Upper lobe of left lung (tissue), 4 donors: ENCODE data around the gene GUCY1A1.

Experiments
- EP300 ChIP-seq, 4 donors: sonication (generic); formaldehyde crosslinking; IDR thresholded peaks; one replicate each; pipeline ENCODE4 v1.5.1; 2017; ENCODE audit warnings: antibody characterized with exemption in 4 of 4, control low read depth in 2 of 4
- POLR2A ChIP-seq, 4 donors: fragments of 450-650 bp; IDR thresholded peaks; one replicate each; pipeline ENCODE4 v1.5.1; 2016 to 2017; ENCODE audit warnings: antibody characterized with exemption in 4 of 4, mild to moderate bottlenecking in 2 of 4
- TF ChIP-seq, protein P1 (sequence below), 6 experiments: fragments of 450-650 bp in 4 of 6; fragments of 200-600 bp in 2 of 6; sonication (generic) in 2 of 6; IDR thresholded peaks; one replicate each; pipeline ENCODE4 v1.5.1; 2016 to 2019; ENCODE audit warnings: antibody characterized with exemption in 6 of 6

DNA sequence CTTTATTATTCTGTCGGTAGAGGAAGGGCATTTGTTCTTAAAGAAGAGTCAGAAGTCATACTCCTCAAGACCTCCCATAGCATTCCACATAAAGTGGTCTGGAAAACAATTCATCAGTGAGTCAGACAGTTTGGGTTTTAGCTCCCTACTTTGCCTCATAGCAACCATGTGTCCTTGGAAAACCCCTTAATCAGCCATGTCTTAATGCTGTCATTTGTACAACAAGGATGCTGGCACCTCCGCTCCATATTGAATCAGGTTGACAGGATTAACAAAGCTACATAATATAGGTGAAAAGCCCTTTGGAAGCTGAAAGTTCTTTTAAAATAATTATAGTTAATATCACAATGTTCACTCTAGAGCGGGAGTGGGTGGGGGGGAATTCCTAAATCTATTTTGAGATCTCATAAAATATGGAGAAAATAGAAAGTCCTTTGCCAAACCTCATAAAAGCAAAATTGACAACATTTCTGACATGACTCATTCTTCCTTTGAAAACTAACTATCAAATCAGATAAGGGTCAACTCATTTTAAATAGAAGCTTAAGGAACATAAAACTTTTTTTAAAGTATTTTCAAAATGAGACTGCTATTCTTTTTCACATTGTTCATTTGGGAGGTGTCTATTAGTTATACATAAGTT, 37.3 kb upstream of the GUCY1A1 start:
- TF ChIP-seq, protein P1, sequence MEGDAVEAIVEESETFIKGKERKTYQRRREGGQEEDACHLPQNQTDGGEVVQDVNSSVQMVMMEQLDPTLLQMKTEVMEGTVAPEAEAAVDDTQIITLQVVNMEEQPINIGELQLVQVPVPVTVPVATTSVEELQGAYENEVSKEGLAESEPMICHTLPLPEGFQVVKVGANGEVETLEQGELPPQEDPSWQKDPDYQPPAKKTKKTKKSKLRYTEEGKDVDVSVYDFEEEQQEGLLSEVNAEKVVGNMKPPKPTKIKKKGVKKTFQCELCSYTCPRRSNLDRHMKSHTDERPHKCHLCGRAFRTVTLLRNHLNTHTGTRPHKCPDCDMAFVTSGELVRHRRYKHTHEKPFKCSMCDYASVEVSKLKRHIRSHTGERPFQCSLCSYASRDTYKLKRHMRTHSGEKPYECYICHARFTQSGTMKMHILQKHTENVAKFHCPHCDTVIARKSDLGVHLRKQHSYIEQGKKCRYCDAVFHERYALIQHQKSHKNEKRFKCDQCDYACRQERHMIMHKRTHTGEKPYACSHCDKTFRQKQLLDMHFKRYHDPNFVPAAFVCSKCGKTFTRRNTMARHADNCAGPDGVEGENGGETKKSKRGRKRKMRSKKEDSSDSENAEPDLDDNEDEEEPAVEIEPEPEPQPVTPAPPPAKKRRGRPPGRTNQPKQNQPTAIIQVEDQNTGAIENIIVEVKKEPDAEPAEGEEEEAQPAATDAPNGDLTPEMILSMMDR (IDR thresholded peaks at IDR 0.05) = no peak
- TF ChIP-seq POLR2A (IDR thresholded peaks at IDR 0.05) (no peak), EP300 (IDR thresholded peaks at IDR 0.05) (no peak)
